GM06990 (cell line): Measurements from ENCODE around the gene PITHD1.

ENCODE experiments used
- DNase-seq: peaks from one replicate; pipeline ENCODE4 v3.0.0-alpha.2; 2011; ENCODE audit not compliant: insufficient read length; ENCODE audit errors: extremely low read depth
- H3K27me3 ChIP-seq: replicated peaks from 2 replicates; pipeline ENCODE4 v1.6.0; 2011; ENCODE audit warnings: low read length; ENCODE audit not compliant: control insufficient read depth, insufficient read depth
- H3K36me3 ChIP-seq: 2 replicates; pipeline ENCODE4 v1.5.1; 2011; ENCODE audit warnings: low read length; ENCODE audit not compliant: control insufficient read depth, insufficient read depth
- H3K4me3 ChIP-seq: replicated peaks from 2 replicates; pipeline ENCODE4 v1.5.1; 2011; ENCODE audit warnings: low read depth, mild to moderate bottlenecking, control low read depth, low read length
- TF ChIP-seq, protein P1 (sequence below): IDR thresholded peaks from 2 replicates; pipeline ENCODE4 v1.5.1; 2011; ENCODE audit warnings: low read length, control low read depth, mild to moderate bottlenecking, inconsistent platforms; ENCODE audit not compliant: insufficient read depth, poor library complexity, severe bottlenecking

Gene PITHD1

DNA sequence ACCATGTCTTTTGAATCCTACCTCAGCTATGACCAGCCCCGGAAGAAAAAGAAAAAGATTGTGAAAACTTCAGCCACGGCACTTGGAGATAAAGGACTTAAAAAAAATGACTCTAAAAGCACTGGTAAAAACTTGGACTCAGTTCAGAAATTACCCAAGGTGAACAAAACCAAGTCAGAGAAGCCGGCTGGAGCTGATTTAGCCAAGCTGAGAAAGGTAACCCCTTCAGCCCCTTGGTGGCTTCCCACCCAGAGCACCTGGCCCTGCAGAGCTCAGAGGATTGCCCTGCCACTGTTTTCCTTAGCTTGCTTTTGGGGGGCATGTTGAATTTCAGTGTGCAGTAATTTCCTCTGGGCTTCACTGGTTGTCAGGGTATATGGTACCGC, 26.4 kb upstream of the PITHD1 start:
- Histone ChIP-seq H3K27me3 (no peaks in the 10 kb centered on the region), H3K4me3 (no peak overlapping the region), H3K36me3 (peaks cover 39% of the 10 kb centered on the region)
- TF ChIP-seq, protein P1, sequence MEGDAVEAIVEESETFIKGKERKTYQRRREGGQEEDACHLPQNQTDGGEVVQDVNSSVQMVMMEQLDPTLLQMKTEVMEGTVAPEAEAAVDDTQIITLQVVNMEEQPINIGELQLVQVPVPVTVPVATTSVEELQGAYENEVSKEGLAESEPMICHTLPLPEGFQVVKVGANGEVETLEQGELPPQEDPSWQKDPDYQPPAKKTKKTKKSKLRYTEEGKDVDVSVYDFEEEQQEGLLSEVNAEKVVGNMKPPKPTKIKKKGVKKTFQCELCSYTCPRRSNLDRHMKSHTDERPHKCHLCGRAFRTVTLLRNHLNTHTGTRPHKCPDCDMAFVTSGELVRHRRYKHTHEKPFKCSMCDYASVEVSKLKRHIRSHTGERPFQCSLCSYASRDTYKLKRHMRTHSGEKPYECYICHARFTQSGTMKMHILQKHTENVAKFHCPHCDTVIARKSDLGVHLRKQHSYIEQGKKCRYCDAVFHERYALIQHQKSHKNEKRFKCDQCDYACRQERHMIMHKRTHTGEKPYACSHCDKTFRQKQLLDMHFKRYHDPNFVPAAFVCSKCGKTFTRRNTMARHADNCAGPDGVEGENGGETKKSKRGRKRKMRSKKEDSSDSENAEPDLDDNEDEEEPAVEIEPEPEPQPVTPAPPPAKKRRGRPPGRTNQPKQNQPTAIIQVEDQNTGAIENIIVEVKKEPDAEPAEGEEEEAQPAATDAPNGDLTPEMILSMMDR: no peak
- DNase-seq: no peak

DNA sequence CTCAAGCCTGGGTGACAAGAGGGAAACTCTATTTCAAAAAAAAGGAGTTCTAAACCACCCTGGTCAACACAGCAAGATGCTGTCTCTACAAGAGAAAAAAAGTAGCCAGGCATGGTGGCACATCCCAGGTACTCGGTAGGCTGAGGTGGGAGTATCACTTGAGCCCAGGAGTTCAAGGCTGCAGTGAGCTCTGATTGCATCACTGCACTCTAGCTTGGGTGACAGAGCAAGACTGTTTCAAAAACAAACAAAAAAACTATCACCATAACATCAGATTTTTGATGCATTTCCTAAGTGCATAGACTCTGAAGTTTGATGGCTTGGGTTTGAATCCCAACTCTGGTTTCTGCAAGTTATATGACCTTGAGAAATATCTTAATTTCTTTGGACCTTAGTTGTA, 25.3 kb upstream of the PITHD1 start:
- no peak for DNase-seq
- H3K27me3 ChIP-seq: no peaks in the 10 kb centered on the region
- TF ChIP-seq, protein P1: no peak
- peaks cover 41% of the 10 kb centered on the region for H3K36me3 ChIP-seq
- no peak overlapping the region for H3K4me3 ChIP-seq

GRCh38 chr1:23756676-23757075, 21.5 kb upstream of the PITHD1 start:
- H3K4me3 ChIP-seq: no peak overlapping the region
- TF ChIP-seq, protein P1: no peak
- peaks cover 49% of the 10 kb centered on the region for H3K36me3 ChIP-seq
- no peaks in the 10 kb centered on the region for H3K27me3 ChIP-seq
- DNase-seq: no peak

GRCh38 chr1:23757812-23758211, 20.4 kb upstream of the PITHD1 start:
- peaks cover 47% of the 10 kb centered on the region for H3K36me3 ChIP-seq
- TF ChIP-seq, protein P1: no peak

GRCh38 chr1:23759277-23759676, 18.9 kb upstream of the PITHD1 start:
- no peaks in the 10 kb centered on the region for H3K27me3 ChIP-seq
- peaks cover 41% of the 10 kb centered on the region for H3K36me3 ChIP-seq
- no peak for DNase-seq
- TF ChIP-seq, protein P1: no peak
- no peak overlapping the region for H3K4me3 ChIP-seq

More at GRCh38 chr1:23757812-23758211, 20.4 kb upstream of the PITHD1 start:
- Histone ChIP-seq H3K27me3 (no peaks in the 10 kb centered on the region), H3K4me3 (no peak overlapping the region)
- no peak for DNase-seq

GRCh38 chr1:23763041-23763577, 15.1 kb upstream of the PITHD1 start:
- Histone ChIP-seq H3K4me3 (no peak overlapping the region), H3K27me3 (no peaks in the 10 kb centered on the region), H3K36me3 (peaks cover 23% of the 10 kb centered on the region)
- TF ChIP-seq, protein P1: no peak
- no peak for DNase-seq
